T-helper 17 cell (primary cell): Measurements from ENCODE around the gene COPA. TPM values are rescaled to one million over a fixed set of nuclear protein-coding genes. Genes with fewer than 3 reads are reported as not detected.

Experiments used
- ATAC-seq: fragments of 150-1000 bp; cut with Tn5 transposase; 2 replicates; pipeline ENCODE4 v1.10.0; 2021; ENCODE audit warnings: mild to moderate bottlenecking, moderate library complexity
- DNase-seq, 3 donors: peaks; one replicate each; pipeline versions ENCODE4 v3.0.0 to v3.0.0-alpha.2; 2020 to 2021
- H3K9me3 ChIP-seq: one replicate; pipeline ENCODE4 v1.7.0; 2013; ENCODE audit warnings: low read length, mild to moderate bottlenecking; ENCODE audit not compliant: control insufficient read depth, poor library complexity, severe bottlenecking
- H3K27ac Mint-ChIP-seq: one replicate; pipeline ENCODE4 v1.8.0; 2022; ENCODE audit warnings: mild to moderate bottlenecking, moderate library complexity, mixed read lengths
- H3K27me3 Mint-ChIP-seq: one replicate; pipeline ENCODE4 v1.8.0; 2022; ENCODE audit warnings: mixed read lengths
- H3K36me3 Mint-ChIP-seq: one replicate; pipeline ENCODE4 v1.8.0; 2022; ENCODE audit warnings: low read depth, mixed read lengths
- H3K4me1 Mint-ChIP-seq: one replicate; pipeline ENCODE4 v1.8.0; 2022; ENCODE audit warnings: mild to moderate bottlenecking, mixed read lengths
- H3K4me3 Mint-ChIP-seq: one replicate; pipeline ENCODE4 v1.8.0; 2022; ENCODE audit warnings: mild to moderate bottlenecking, moderate library complexity, mixed read lengths
- total RNA-seq, 4 donors: library from RNA in 2 of 4; stranded (reverse) in 2 of 4; gene quantifications; one replicate each; pipeline ENCODE4 v1.2.3 and lab custom pipeline; 2022 to 2026

Gene COPA
- total RNA-seq, 2 donors from 2014 or later = 122 to 143 TPM

GRCh38 chr1:160357286-160358002 lies 14.4 kb upstream of the COPA start:
- no peak for ATAC-seq
- Mint-ChIP-seq H3K4me3 (no peak overlapping the region), H3K4me1 (peaks cover 17% of the 10 kb centered on the region), H3K27ac (no peak overlapping the region), H3K36me3 (peaks cover 24% of the 10 kb centered on the region), H3K27me3 (no peaks in the 10 kb centered on the region)
- no peaks in the 10 kb centered on the region for H3K9me3 ChIP-seq
- no peak for DNase-seq

DNA sequence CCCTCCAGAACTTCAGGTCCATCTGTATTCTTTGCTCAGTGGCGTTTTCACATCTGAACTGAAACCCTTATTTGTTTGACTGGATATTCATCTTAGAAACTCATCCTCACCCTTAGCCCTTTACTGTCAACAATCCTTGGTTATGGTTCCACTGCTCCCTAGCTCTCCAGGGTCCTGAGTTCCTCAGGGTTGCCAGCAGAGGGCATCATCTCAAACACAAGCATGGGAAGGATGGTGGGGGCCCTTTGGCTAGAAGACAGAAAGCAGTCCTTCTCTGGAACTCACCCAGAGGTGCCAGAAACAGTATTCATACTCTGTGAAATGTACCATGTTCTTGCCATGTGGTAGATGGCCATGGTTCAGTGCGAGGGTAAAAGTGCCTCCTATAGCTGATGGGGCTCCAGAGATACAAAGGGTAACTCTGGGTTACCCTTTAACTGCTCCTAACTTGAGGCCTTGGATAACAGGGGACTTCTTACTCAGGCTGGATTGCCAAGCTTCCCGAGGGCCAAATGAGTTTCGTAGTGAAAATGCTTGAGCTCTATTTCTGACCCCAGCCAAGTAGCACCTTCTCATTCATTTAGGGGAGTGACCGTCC lies 11.4 kb upstream of the COPA start:
- H3K9me3 ChIP-seq = no peaks in the 10 kb centered on the region
- ATAC-seq (peak; percentile 45), DNase-seq (no peak)
- H3K36me3 Mint-ChIP-seq = peaks cover 26% of the 10 kb centered on the region
- peak overlapping the region; percentile 37 for H3K27ac Mint-ChIP-seq
- H3K4me1 Mint-ChIP-seq = peaks cover 15% of the 10 kb centered on the region
- H3K4me3 Mint-ChIP-seq = no peak overlapping the region
- no peaks in the 10 kb centered on the region for H3K27me3 Mint-ChIP-seq

DNA sequence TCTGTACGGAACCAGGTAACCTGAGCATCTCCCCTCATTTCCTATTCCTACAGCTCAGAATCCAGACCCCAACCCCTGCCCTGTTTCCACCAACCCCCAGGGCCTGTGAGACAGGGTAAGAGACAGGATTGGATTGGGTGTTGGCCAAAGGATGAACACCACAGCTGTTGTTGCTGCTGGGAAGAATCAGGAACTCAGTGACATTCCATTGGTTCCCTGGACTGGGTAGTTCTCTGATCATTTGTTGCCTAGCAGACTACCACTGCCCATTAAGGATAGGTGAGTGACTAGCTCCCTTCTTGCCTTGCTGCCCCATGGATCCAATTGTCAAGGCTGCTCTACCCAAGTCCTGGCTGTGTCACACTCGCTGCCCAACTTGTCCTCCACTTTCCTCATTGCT lies 10.2 kb upstream of the COPA start:
- Mint-ChIP-seq H3K27me3 (no peaks in the 10 kb centered on the region), H3K4me3 (no peak overlapping the region), H3K4me1 (peaks cover 12% of the 10 kb centered on the region), H3K36me3 (peaks cover 21% of the 10 kb centered on the region), H3K27ac (peak overlapping the region; percentile 37)
- no peaks in the 10 kb centered on the region for H3K9me3 ChIP-seq
- DNase-seq (no peak), ATAC-seq (no peak)

DNA sequence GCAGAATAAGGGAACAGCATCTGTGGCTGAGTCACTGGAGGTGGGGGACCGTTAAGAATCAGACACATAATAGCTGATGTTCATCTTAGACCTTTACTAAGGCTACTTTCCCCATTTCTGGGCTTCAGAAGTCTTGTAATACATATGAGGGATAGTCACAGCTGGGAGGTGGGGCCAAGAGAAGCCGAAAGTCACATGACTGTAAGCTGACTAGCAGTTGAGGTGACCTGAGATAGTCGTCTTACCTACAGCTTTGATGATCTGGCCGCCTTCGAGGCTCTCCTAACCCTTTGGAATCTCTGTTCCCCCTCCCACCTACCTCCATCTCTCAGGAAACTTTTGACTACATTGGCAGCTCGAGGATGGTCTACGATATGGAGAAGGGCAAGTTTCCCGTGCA lies 9.5 kb upstream of the COPA start:
- H3K27me3 Mint-ChIP-seq = no peaks in the 10 kb centered on the region
- H3K4me3 Mint-ChIP-seq = no peak overlapping the region
- no peak overlapping the region for H3K27ac Mint-ChIP-seq
- peaks cover 8% of the 10 kb centered on the region for H3K4me1 Mint-ChIP-seq
- no peaks in the 10 kb centered on the region for H3K9me3 ChIP-seq
- ATAC-seq = no peak
- DNase-seq = no peak
- H3K36me3 Mint-ChIP-seq = peaks cover 18% of the 10 kb centered on the region

DNA sequence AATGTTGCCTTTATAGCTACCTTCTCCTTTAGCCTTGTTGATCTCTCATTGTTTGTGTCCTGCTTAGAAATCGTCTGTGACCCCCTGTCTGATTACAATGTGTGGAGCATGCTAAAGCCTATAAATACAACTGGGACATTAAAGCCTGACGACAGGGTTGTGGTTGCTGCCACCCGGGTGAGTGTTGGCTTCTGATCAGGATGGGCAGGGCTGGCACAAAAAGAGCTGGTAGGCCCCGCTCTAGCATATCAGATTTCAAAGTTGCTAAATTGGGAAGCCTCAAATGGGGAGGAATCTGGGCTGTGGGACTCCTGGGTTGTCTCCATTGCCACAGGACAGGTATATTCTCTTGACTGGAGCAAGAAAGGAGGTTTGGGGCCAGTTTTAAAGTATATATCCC lies 8.6 kb upstream of the COPA start:
- H3K9me3 ChIP-seq = no peaks in the 10 kb centered on the region
- Mint-ChIP-seq H3K27me3 (no peaks in the 10 kb centered on the region), H3K27ac (no peak overlapping the region), H3K4me3 (no peak overlapping the region), H3K36me3 (peaks cover 18% of the 10 kb centered on the region), H3K4me1 (peaks cover 14% of the 10 kb centered on the region)
- no peak for DNase-seq
- no peak for ATAC-seq

DNA sequence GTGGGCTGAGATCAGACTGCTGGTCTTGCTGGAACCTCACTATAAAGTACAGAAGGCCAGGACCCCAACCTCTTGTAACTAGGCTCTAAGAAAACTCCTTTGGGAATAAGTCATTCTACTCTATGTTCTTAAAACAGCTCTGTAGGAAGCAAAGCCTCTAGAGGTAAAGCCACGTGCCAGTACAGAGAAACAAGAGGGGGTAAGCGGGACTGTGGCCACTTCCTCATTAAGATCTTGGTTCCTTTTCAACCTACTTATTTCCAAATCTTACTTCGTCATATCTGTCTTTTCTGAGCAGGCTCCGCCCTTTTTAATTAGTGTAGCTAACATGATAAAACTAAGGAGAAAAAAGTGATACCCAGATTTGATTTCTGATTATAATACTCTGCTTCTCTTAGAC lies 3.9 kb upstream of the COPA start:
- Mint-ChIP-seq H3K36me3 (peaks cover 10% of the 10 kb centered on the region), H3K4me1 (peaks cover 26% of the 10 kb centered on the region), H3K27ac (peak overlapping the region; percentile 53), H3K4me3 (no peak overlapping the region), H3K27me3 (no peaks in the 10 kb centered on the region)
- H3K9me3 ChIP-seq = no peaks in the 10 kb centered on the region
- DNase-seq (no peak), ATAC-seq (no peak)

DNA sequence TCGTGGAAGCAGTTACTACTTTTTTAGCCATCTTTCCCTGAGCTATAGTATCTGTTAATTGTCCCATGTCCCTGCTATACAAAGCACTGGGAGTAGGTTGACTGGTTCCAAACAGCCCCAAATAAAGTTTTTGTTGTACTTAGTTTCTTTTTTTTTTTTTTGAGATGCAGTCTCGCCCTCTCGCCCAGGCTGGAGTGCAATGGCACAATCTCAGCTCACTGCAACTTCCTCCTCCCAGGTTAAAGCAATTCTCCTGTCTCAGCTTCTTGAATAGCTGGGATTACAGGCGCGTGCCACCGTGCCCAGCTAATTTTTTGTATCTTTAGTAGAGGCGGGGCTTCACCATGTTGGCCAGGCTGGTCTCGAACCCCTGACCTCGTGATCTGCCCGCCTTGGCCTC lies 3.4 kb upstream of the COPA start:
- Mint-ChIP-seq H3K36me3 (peaks cover 10% of the 10 kb centered on the region), H3K27ac (peak overlapping the region; percentile 53), H3K4me3 (no peak overlapping the region), H3K4me1 (peaks cover 27% of the 10 kb centered on the region), H3K27me3 (no peaks in the 10 kb centered on the region)
- DNase-seq = no peak
- H3K9me3 ChIP-seq = no peaks in the 10 kb centered on the region
- no peak for ATAC-seq

DNA sequence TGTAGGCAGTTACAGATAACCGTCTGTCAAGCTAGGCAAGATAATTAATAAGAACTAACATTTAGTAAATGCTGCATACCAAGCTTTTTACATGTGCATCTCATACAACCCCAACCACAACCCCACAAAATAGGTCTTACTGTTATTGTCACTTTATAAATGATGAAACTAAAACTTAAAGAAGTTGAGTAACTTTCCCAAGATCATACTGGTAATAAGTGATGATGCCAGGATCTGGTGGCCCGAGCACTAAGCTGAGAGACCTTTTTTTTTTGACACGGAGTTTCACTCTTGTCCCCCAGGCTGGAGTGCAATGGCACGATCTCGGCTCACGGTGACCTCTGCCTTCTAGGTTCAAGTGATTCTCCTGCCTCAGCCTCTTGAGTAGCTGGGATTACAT lies 1.9 kb upstream of the COPA start:
- H3K27me3 Mint-ChIP-seq = no peaks in the 10 kb centered on the region
- H3K4me3 Mint-ChIP-seq = peak overlapping the region; percentile 58
- peaks cover 34% of the 10 kb centered on the region for H3K4me1 Mint-ChIP-seq
- H3K9me3 ChIP-seq = no peaks in the 10 kb centered on the region
- peaks cover 10% of the 10 kb centered on the region for H3K36me3 Mint-ChIP-seq
- no peak for DNase-seq
- peak overlapping the region; percentile 100 for H3K27ac Mint-ChIP-seq
- ATAC-seq = no peak

DNA sequence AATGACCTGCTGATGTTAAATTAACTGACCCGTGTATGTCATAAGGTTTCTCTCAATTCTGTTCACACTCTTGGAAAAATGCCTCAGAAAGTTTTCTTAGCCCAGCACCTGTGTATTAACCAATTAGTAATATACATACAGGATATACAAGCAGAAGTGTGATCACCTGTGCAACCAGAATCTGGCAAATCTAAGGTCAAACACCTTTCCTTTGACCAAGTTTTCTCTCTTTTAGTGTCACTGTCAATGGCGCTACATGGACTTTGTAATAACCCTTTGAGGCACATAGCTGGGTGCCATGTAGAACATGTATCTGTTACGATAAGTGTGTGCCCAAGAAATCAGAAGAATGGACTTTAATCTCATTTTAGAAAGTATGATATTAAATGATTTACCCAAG lies 1.2 kb upstream of the COPA start:
- Mint-ChIP-seq H3K27me3 (no peaks in the 10 kb centered on the region), H3K36me3 (peaks cover 10% of the 10 kb centered on the region)
- DNase-seq = no peak

DNA sequence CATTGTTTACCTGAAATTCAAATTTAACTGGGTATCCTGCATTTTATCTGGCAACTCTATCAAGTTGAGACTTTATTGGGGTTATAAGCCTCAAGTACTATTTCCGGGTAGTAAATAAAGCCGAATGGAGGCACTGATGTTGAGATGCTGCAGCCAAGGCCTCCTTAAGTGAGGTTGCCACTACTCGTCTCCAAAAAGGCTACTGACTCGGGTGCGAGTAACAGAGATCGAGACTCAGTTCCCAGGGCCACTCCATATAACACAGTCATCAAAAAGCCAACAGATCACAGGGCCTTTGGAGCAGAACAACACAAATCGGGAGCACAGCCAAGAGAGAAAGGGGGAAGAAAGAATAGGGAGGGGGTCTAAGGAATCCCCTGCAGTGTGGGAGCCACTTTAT lies 524 bp downstream of the COPA start:
- no peak for DNase-seq
- Mint-ChIP-seq H3K36me3 (peaks cover 17% of the 10 kb centered on the region), H3K4me1 (peaks cover 41% of the 10 kb centered on the region), H3K27me3 (no peaks in the 10 kb centered on the region), H3K27ac (peak overlapping the region; percentile 100), H3K4me3 (peak overlapping the region; percentile 100)
- no peaks in the 10 kb centered on the region for H3K9me3 ChIP-seq
- peak; percentile 7 for ATAC-seq

More for the DNA sequence above, 1.2 kb upstream of the COPA start:
- no peak for ATAC-seq
- H3K4me3 Mint-ChIP-seq = peak overlapping the region; percentile 100
- H3K4me1 Mint-ChIP-seq = peaks cover 32% of the 10 kb centered on the region
- H3K27ac Mint-ChIP-seq = peak overlapping the region; percentile 100
- H3K9me3 ChIP-seq = no peaks in the 10 kb centered on the region

DNA sequence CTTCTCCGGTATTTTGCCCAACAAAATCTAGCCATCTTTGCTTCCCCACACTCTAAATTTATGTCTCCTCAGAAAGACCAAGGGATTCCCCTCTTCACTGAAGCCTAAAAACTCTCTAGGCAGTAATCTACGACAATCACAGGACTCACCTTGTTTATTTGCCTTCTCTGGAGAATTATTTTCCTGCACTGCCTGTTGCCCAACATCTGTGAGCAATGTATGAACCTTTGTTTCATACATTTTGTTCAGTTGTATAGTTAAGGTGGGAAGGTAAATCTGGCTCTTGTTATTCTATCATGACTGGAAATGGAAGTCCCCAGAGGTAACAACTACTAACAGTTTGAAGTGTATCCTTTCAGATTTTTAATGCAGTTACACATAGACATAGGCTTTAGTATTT lies 2.2 kb downstream of the COPA start:
- Mint-ChIP-seq H3K4me1 (peaks cover 36% of the 10 kb centered on the region), H3K4me3 (no peak overlapping the region), H3K27ac (peak overlapping the region; percentile 100), H3K36me3 (peaks cover 17% of the 10 kb centered on the region), H3K27me3 (no peaks in the 10 kb centered on the region)
- ATAC-seq = no peak
- H3K9me3 ChIP-seq = no peaks in the 10 kb centered on the region
- no peak for DNase-seq

DNA sequence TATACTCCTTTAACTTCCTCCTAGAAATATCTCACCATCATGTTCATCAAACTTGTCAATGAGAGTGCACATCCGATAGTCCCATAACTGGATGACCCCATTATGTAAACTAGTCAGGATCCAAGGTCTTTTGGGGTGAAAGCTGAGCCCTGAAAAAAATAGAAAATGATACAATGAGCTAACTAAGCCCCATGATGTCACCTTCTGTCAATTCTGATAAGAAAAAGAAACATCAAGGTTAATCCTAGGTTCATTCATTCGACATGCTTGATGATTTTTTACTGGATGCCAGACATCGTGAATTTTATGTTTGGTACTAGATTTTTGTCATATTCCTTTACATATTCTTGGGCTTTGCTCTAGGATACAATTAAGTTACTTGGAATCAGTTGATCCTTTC lies 2.9 kb downstream of the COPA start:
- H3K9me3 ChIP-seq = no peaks in the 10 kb centered on the region
- ATAC-seq = no peak
- no peaks in the 10 kb centered on the region for H3K27me3 Mint-ChIP-seq
- H3K36me3 Mint-ChIP-seq = peaks cover 17% of the 10 kb centered on the region
- H3K27ac Mint-ChIP-seq = peak overlapping the region; percentile 100
- no peak for DNase-seq
- H3K4me1 Mint-ChIP-seq = peaks cover 36% of the 10 kb centered on the region
- no peak overlapping the region for H3K4me3 Mint-ChIP-seq

DNA sequence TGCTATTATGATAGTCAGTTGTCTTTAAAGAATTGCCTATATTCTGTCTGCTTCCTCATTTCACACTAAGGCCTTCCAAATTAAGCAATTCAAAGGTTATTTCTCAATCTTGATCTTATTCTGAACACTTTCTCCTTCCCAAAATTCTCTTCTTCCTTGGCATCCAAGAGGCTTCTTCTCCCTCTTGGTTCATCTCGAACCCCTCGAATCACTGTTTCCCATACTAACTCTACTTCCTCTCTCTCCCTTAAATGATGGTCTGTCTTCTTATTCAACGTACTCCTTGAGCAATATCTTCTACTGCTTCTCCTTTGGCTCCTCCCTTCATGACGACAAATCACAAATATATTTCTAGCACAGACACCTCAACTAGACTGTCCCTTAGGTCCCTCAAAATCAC lies 4.5 kb downstream of the COPA start:
- Mint-ChIP-seq H3K36me3 (peaks cover 17% of the 10 kb centered on the region), H3K4me1 (peaks cover 31% of the 10 kb centered on the region), H3K27me3 (no peaks in the 10 kb centered on the region), H3K4me3 (peak overlapping the region; percentile 52), H3K27ac (peak overlapping the region; percentile 89)
- H3K9me3 ChIP-seq = no peaks in the 10 kb centered on the region
- DNase-seq = no peak
- no peak for ATAC-seq

DNA sequence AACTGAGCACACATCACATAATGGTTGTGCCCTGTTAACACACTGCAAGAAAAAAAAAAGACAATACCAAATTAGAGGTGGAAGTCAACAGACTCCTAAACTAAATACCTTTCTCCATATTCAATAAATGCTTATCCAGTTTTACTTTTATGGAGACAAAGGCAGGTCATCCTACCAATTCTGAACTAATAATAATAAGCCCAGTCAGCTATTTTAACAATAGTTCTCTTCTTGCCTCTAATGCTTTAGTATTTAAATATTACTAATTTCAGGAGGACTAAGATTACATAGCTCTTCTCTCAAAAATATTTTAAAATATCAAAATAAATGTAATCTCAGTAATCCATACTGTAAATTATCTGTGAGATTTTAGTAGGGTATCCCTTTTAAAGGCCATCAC lies 10.5 kb downstream of the COPA start:
- no peak for DNase-seq
- H3K4me1 Mint-ChIP-seq = peaks cover 5% of the 10 kb centered on the region
- no peaks in the 10 kb centered on the region for H3K27me3 Mint-ChIP-seq
- peaks cover 3% of the 10 kb centered on the region for H3K36me3 Mint-ChIP-seq
- no peaks in the 10 kb centered on the region for H3K9me3 ChIP-seq
- no peak overlapping the region for H3K27ac Mint-ChIP-seq
- H3K4me3 Mint-ChIP-seq = no peak overlapping the region
- no peak for ATAC-seq
